Measurements from ENCODE around the gene COL6A2. TPM values are rescaled to one million over a fixed set of nuclear protein-coding genes. Genes with fewer than 3 reads are reported as not detected.

COL6A2 gene
- total RNA-seq, 6 experiments from 2014 or later, result 17.3 to 81.7 (median 38.4) TPM

GRCh38 chr21:46111857-46112724, 14.2 kb downstream of the COL6A2 start:
- DNase-seq (peak; percentile 19 to 57 (median 46)), ATAC-seq (peak in 1 of 4 donors; percentile 2)
- Histone ChIP-seq H3K36me3 (no peaks in the 10 kb centered on the region), H3K27me3 (no peaks in the 10 kb centered on the region), H3K27ac (no peak overlapping the region), H3K4me1 (no peaks in the 10 kb centered on the region), H3K4me3 (no peak overlapping the region), H3K9me3 (no peaks in the 10 kb centered on the region)
- TF ChIP-seq CTCF (IDR thresholded peaks at IDR 0.05) (no peak), POLR2A (IDR thresholded peaks at IDR 0.05) (no peak)
- intact Hi-C loops (cut with DNase I), result no loop called here
- 89% methylated on average over 14 of the region's 69 CpGs for WGBS (ENCODE audit: insufficient coverage, low coverage, low lambda C conversion rate, missing lambda C conversion rate)

- ATAC-seq (peak in 1 of 4 donors; percentile 0), DNase-seq (peak; percentile 11 to 52 (median 42))
- WGBS (ENCODE audit: insufficient coverage, low coverage, low lambda C conversion rate, missing lambda C conversion rate), result no CpG with 5 or more reads among the region's 20 CpGs
- Histone ChIP-seq H3K36me3 (no peaks in the 10 kb centered on the region), H3K27me3 (no peaks in the 10 kb centered on the region), H3K27ac (no peak overlapping the region), H3K4me1 (no peaks in the 10 kb centered on the region), H3K4me3 (no peak overlapping the region), H3K9me3 (no peaks in the 10 kb centered on the region)
- no peak for TF ChIP-seq POLR2A (IDR thresholded peaks at IDR 0.05)
- TF ChIP-seq CTCF (IDR thresholded peaks at IDR 0.05), result no peak
- intact Hi-C loops (cut with DNase I), result no loop called here
Observed at GRCh38 chr21:46112725-46113215, 14.9 kb downstream of the COL6A2 start.

GRCh38 chr21:46113497-46114176, 15.7 kb downstream of the COL6A2 start:
- Histone ChIP-seq H3K27me3 (no peaks in the 10 kb centered on the region), H3K27ac (no peak overlapping the region), H3K36me3 (no peaks in the 10 kb centered on the region), H3K4me1 (no peaks in the 10 kb centered on the region), H3K9me3 (no peaks in the 10 kb centered on the region), H3K4me3 (no peak overlapping the region)
- ATAC-seq (no peak), DNase-seq (peak in 1 of 3 donors; percentile 29)
- TF ChIP-seq POLR2A (IDR thresholded peaks at IDR 0.05), result no peak
- no peak for TF ChIP-seq CTCF (IDR thresholded peaks at IDR 0.05)
- intact Hi-C loops (cut with DNase I), result no loop called here
- WGBS (ENCODE audit: insufficient coverage, low coverage, low lambda C conversion rate, missing lambda C conversion rate), result 84% methylated on average over 11 of the region's 16 CpGs

GRCh38 chr21:46114963-46115362, 17.1 kb downstream of the COL6A2 start:
- WGBS (ENCODE audit: insufficient coverage, low coverage, low lambda C conversion rate, missing lambda C conversion rate), result 75% methylated on average over 2 of the region's 4 CpGs
- H3K4me1 ChIP-seq, result no peaks in the 10 kb centered on the region
- no peaks in the 10 kb centered on the region for H3K36me3 ChIP-seq
- ATAC-seq (no peak), DNase-seq (peak in 2 of 3 donors; percentile 48 to 58)
- no peak overlapping the region for H3K4me3 ChIP-seq
- intact Hi-C loops (cut with DNase I), result no loop called here
- H3K27me3 ChIP-seq, result no peaks in the 10 kb centered on the region
- no peak overlapping the region for H3K27ac ChIP-seq
- TF ChIP-seq POLR2A (IDR thresholded peaks at IDR 0.05), result no peak
- TF ChIP-seq CTCF (IDR thresholded peaks at IDR 0.05), result no peak
- no peaks in the 10 kb centered on the region for H3K9me3 ChIP-seq

Measured in right lobe of liver (tissue), 6 donors.